ENCODE measurements around the gene FAM187B.
"Not testable (repeated sequence)": the region's sequence is repeated elsewhere in the genome, so short reads cannot be mapped to it uniquely, and the experiment has no call there.

FAM187B gene

GRCh38 chr19:35231956-35232645 lies 3.6 kb upstream of the FAM187B start:
- DNase-seq = no peak

DNA sequence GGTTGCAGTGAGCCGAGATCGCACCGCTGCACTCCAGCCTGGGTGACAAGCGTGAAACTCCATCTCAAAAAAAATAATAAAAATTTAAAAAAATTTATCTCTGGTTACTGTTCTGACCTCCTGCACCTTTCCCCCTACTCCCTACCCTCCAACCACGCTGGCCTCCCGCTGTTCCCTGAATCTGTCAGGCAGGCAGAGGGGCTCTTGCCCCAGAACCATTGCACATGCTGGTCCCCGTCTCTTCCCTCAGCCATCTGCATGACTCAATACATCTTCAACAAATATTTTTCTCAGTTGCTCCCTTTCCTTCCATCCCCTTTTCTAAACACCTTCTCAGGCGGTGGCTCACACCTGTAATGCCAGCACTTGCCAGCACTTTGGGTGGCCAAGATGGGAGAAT lies 1.1 kb upstream of the FAM187B start:
- no peak for DNase-seq

- DNase-seq = no peak
These were observed 1.8 kb downstream of the FAM187B start for GRCh38 chr19:35226748-35227147.

DNA sequence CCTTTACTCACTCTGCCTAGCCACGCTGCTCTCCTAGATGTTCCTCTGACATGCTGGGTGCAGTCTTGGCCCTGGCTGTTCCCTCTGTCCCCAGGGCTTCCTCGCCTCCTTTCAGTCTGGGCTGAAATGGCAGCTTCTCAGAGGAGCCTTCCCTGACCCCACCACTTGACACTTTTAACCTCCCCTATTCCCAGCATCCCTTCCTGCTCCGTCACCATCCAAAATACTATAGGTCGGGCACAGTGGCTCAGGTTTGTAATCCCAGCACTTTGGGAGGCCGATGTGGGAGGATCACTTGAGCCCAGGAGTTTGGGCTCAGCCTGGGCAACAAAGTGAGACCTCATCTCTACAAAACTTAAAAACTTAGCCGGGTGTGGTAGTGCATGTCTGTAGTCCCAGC lies 2.6 kb downstream of the FAM187B start:
- DNase-seq = no peak

GRCh38 chr19:35224681-35225571 lies 3.6 kb downstream of the FAM187B start:
- no peak for DNase-seq

- no peak for DNase-seq
These were observed 4.6 kb downstream of the FAM187B start for GRCh38 chr19:35223862-35224505.

- no peak for DNase-seq
These were observed 5.3 kb downstream of the FAM187B start for GRCh38 chr19:35223084-35223790.

DNA sequence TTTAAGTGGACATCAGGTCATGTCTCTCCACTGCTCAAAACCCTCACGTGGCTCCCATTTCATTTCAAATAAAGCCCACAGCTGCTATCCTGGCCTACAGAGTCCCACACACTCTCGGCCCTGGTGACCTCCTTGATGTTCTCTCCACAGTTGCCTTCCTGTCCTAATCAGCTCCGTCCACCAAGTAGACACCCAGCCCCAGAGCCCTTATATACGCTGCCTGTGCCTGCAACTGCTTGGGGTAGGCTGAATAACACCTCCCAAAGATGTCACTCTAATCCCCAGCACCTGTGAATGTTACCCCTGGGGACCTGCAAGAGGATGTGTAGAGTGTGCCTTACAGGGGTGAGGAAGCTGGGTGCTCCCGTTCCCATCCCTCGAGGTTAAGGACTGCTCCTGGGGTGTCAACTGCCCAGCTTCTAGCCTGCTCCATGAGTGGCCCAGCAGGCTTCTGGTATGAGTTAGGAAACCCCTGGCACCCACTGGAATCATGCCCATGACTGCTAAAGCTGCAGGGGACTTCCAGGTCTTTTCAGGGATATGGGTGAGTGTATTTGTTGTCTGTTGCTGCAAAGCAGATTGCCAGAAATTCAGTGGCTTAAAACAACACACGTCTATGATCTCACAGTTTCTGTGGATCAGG lies 6.0 kb downstream of the FAM187B start:
- no peak for DNase-seq

DNA sequence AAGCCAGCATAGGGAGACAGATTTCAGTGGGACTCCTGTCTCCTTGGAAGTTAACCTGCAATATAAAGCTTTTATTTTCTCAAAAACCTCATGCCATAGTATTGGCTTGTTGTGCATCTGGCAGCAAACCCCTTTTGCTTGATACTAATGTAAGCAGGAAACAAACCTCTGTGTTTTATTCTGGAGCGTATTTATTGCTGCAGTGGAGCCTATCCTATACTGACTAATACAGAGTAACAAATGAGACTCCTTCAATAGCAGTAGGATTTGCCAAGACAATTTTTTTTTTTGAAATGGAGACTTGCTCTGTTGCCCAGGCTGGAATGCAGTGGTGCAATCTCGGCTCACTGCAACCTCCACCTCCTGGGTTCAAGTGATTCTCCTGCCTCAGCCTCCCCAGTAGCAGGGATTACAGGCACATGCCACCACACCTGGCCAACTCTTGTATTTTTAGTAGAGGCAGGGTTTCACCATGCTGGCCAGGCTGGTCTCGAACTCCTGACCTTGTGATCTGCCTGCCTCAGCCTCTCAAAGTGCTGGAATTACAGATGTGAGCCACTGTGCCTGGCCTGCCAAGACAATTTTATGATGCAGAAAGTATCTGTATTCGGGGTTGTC lies 7.5 kb downstream of the FAM187B start:
- not testable (repeated sequence) for DNase-seq

DNA sequence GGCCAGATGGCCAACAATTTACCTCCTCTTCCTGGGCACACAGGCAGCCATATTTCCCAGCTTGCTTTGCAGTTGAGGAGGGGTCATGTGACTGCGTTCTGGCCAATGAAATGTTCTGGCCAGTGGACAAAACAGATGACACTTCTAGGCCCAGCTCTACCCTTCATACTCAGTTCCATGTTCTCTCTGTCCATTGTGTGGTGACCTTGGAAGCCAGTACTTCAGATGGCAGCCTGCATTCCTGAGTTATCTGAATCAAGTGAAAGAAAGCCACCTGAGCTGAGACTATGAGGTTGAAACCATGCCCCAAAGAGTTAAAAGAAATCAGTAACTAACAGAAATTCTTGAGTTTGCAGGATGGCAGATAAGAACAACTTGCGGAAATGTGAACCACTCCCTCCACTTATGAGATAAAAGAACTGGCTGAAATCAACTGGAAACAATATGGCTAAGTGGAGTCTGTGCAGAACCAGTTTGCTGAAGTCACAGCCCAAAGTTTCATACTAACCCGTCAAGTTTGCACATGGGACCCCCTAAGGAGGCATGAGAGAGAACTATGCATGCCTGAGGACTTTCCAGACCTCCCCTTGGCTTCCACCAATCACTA lies 8.1 kb downstream of the FAM187B start:
- peak; percentile 65 for DNase-seq

- DNase-seq = no peak
These were observed 9.5 kb downstream of the FAM187B start for GRCh38 chr19:35219008-35219407.

DNA sequence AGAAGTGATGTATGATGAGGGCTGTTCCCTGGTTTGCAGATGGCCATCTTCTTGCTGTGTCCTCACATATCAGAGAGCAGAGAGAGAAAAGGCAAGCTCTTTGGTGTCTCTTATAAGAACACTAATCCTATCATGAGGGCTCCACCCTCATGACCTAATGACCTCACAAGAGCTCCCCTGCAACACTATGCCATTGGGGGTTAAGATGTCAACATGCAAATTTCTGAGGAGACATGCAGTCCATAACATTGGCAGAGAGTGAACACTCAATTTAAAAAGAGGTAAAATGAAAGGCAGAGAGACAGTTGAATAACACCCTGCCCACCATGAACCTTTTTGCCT lies 10.9 kb downstream of the FAM187B start:
- DNase-seq = no peak

- DNase-seq = no peak
These were observed 11.5 kb downstream of the FAM187B start for GRCh38 chr19:35216833-35217648.

GRCh38 chr19:35216016-35216832 lies 12.3 kb downstream of the FAM187B start:
- no peak for DNase-seq

DNA sequence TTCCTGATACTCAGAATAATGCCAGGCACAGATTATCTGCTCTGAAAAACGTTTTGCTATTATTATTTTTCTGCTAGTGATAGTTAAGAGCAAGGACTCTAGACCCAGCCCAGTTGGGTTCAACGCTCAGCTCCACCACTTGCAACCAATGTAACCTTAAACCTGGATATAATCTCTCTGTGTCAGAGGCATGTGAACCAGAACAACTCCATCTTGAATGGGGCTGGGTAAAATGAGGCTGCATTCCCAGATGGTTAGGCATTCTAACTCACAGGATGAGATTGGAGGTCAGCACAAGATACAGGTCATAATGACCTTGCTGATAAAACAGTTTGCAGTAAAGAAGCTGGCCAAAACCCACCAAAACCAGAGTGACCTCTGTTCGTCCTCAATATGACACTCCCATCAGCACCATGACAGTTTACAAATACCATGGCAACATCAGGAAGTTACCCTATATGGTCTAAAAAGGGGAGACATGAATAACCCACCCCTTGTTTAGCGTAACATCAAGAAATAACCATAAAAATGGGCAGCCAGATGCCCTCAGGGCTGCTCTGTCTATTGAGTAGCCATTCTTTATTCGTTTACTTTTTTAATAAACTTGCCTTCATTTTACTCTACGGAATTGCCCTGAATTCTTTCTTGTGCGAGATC lies 13.6 kb downstream of the FAM187B start:
- no peak for DNase-seq

DNA sequence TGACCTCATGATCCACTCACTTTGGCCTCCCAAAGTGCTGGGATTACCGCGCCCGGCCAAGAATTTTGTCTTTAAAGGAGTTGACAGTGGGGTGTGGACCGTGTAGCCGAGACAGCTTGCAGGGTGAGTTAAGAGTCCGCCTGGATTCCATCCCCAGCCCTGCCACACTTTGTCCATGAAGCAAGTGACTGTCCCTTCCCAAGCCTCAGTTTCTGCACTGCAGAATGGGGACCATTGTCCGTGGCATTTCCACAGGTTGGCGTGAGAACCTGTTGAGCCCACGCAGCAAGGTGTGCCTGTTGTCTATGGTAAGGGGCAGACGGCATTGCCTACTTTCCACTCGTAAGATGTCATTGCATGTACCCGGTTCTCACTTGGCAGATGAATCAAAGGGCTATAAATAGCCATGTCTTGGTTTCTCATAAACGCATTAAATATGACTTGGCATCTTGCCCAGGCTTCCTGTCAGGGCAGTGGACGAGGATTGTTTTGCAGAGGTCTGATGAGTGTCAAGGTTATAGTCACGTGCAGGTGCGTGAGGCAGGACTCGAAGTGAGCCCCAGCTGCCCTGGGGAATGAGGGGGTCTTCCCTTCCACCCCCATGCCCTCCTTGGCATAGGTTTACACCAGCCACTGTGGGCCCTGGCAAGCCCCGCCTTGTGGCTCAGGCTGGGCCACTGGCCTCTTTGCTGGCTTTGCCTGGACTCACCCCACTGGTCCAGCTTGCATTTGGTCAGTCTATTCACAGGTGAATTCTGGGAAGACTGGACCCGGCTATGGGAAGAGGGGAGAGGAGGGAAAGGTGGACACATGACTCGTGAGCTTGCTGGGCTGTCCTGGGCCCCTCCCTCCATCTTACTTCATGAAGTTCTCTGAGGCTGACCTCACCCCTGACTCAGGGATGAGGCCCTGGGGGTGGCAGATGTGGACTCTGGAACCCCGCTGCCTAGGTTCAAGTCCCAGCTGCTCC lies 14.6 kb downstream of the FAM187B start:
- DNase-seq = peak; percentile 75

GRCh38 chr19:35212241-35212640 lies 16.3 kb downstream of the FAM187B start:
- no peak for DNase-seq
